ENCODE results near the gene OXTR. TPM values are rescaled to one million over a fixed set of nuclear protein-coding genes. Genes with fewer than 3 reads are reported as not detected.

Gene OXTR
- total RNA-seq, 1 experiment from 2014 or later = 4.6 TPM

DNA sequence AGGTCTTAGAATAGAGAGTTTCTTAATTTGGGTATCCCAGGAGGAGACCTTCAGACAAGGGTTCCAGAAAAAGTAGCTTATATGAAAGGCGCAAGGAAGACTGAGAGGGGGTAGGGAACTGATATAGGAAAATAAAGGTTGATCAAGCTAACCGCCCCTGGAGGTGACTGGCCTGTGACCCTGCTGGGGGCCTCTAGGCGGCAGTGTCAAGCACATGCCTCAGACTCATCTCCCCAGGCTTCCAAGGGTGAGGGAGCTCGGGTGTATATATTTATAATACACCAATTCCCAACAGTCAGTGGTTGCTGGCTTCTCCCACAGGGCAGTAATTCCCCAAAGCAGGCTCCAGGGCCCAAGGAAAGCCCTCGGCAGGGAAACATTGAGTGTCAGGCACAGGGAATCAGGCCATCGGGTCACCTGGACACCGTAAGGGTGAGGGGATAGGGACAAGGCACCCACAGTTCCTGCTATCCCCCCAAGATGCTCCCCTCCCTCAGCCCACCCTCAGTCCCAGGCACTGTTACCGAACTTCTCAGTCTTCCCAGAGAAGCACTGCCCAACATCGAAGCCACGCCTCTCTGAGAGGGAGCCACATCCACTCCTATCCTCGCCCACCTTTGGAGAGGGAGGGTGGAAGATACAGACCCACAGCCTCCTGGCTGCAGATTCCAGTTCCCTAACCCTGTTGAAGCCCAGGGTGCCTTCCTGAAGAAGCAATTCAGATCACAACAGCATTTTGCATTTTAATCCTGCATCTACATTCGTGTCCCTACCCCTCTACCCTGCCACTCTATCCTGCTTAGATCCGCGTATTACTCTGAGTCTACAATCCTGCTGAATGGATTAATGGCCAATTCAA, 55.3 kb downstream of the OXTR start:
- H3K4me1 Mint-ChIP-seq (ENCODE audit: low read depth, unreplicated experiment) = no peaks in the 10 kb centered on the region
- no TSS peak for BruUV-seq (replicated peaks)
- peak; percentile 25 to 37 for TF ChIP-seq CTCF (IDR thresholded peaks at IDR 0.05; ENCODE audit: insufficient read depth in 1 of 2, low read depth in 1 of 2, low read length in 1 of 2, severe bottlenecking in 1 of 2, unreplicated experiment in 1 of 2)
- H3K27ac Mint-ChIP-seq (ENCODE audit: unreplicated experiment) = no peak overlapping the region
- H3K36me3 Mint-ChIP-seq (ENCODE audit: insufficient read depth, unreplicated experiment) = no peaks in the 10 kb centered on the region
- no peak overlapping the region for H3K4me3 Mint-ChIP-seq (ENCODE audit: unreplicated experiment)
- no peaks in the 10 kb centered on the region for H3K36me3 ChIP-seq (ENCODE audit: control insufficient read depth, insufficient read depth, low read length)
- no peaks in the 10 kb centered on the region for H3K27me3 ChIP-seq (replicated peaks; ENCODE audit: control insufficient read depth, insufficient read depth, low read length)
- DNase-seq = peak in 1 of 2 experiments; percentile 24
- H3K9me3 ChIP-seq = no peaks in the 10 kb centered on the region
- H3K27me3 Mint-ChIP-seq (ENCODE audit: insufficient read depth, unreplicated experiment) = no peaks in the 10 kb centered on the region
- ChIA-PET POLR2A (no interaction called here), CTCF (interaction anchor here (0.6 kb wide), 1 partner anchor 47 kb away, joined by 3 read pairs; no protein-coding TSS in a partner anchor)
- no peak overlapping the region for H3K4me3 ChIP-seq (ENCODE audit: low read depth, low read length)
- intact Hi-C loops (cut with micrococcal nuclease; ENCODE audit: unreplicated experiment) = loop anchor here (1.0 kb wide), 1 partner anchor 51 kb away; no protein-coding TSS in a partner anchor
- H3K9me3 Mint-ChIP-seq (ENCODE audit: unreplicated experiment) = no peaks in the 10 kb centered on the region
- no peaks in the 10 kb centered on the region for H3K4me1 ChIP-seq

- Mint-ChIP-seq H3K27me3 (ENCODE audit: insufficient read depth, unreplicated experiment) (no peaks in the 10 kb centered on the region), H3K36me3 (ENCODE audit: insufficient read depth, unreplicated experiment) (no peaks in the 10 kb centered on the region), H3K27ac (ENCODE audit: unreplicated experiment) (no peak overlapping the region), H3K9me3 (ENCODE audit: unreplicated experiment) (no peaks in the 10 kb centered on the region), H3K4me3 (ENCODE audit: unreplicated experiment) (no peak overlapping the region), H3K4me1 (ENCODE audit: low read depth, unreplicated experiment) (no peaks in the 10 kb centered on the region)
- no peak for TF ChIP-seq CTCF (IDR thresholded peaks at IDR 0.05; ENCODE audit: insufficient read depth in 1 of 2, low read depth in 1 of 2, low read length in 1 of 2, severe bottlenecking in 1 of 2, unreplicated experiment in 1 of 2)
- no peak for DNase-seq
- POLR2A ChIA-PET = no interaction called here
- Histone ChIP-seq H3K4me1 (no peaks in the 10 kb centered on the region), H3K4me3 (ENCODE audit: low read depth, low read length) (no peak overlapping the region), H3K27me3 (replicated peaks; ENCODE audit: control insufficient read depth, insufficient read depth, low read length) (no peaks in the 10 kb centered on the region), H3K36me3 (ENCODE audit: control insufficient read depth, insufficient read depth, low read length) (no peaks in the 10 kb centered on the region), H3K9me3 (no peaks in the 10 kb centered on the region)
- BruUV-seq (replicated peaks) = no TSS peak
- CTCF ChIA-PET = interaction anchor here (0.6 to 1.4 kb wide), 2 partner anchors 28 to 60 kb away, joined by 3 to 6 read pairs; no protein-coding TSS in a partner anchor
- intact Hi-C loops (cut with micrococcal nuclease; ENCODE audit: unreplicated experiment) = no loop called here
These were observed 56.5 kb downstream of the OXTR start for GRCh38 chr3:8712908-8713255.

DNA sequence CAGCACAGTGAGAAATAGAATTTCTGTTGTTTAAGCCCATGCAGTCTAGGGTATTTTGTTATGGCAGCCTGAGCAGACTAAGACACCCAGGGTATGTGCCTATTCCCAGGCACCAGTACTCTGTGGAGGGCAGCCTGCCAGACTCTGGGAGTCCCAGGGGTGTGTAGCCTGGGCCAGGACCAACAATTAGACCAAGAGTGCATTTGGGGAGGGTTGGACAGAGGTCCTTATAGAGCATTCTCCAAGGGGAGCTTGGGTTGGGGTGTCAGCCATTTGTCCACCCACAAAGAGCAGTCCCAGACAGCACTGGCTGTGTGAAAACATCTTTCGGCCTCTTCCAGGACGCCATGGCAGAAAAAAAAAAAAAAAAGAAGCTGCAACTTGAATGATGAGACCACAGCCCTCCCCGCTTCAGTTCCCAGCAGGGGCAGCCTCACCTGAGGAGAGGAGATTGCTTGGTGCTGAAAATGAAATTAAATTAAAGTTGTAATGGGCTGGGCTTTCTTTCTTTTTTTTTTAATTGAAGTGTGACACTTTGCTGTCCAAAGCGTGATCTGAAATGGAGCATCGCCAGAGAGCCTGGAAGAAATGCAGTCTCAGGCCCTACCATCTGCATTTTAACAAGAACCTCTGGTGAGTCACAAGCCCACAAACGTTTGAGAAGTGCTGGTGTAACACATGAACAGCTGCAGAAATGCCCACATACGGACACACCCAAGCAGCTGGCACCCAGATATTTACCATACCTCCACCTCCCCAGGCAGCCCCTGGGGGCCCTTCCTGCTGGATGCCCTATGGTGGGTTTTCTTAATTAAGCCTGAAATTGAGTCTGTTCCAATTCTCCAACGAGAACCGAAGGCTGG, 57.1 kb downstream of the OXTR start:
- TF ChIP-seq CTCF (IDR thresholded peaks at IDR 0.05; ENCODE audit: insufficient read depth in 1 of 2, low read depth in 1 of 2, low read length in 1 of 2, severe bottlenecking in 1 of 2, unreplicated experiment in 1 of 2) = no peak
- no TSS peak for BruUV-seq (replicated peaks)

More for the DNA sequence above, 57.1 kb downstream of the OXTR start:
- Mint-ChIP-seq H3K9me3 (ENCODE audit: unreplicated experiment) (no peaks in the 10 kb centered on the region), H3K36me3 (ENCODE audit: insufficient read depth, unreplicated experiment) (no peaks in the 10 kb centered on the region), H3K27ac (ENCODE audit: unreplicated experiment) (no peak overlapping the region), H3K4me1 (ENCODE audit: low read depth, unreplicated experiment) (no peaks in the 10 kb centered on the region), H3K27me3 (ENCODE audit: insufficient read depth, unreplicated experiment) (no peaks in the 10 kb centered on the region), H3K4me3 (ENCODE audit: unreplicated experiment) (no peak overlapping the region)
- DNase-seq = no peak
- no peak overlapping the region for H3K4me3 ChIP-seq (ENCODE audit: low read depth, low read length)
- no peaks in the 10 kb centered on the region for H3K27me3 ChIP-seq (replicated peaks; ENCODE audit: control insufficient read depth, insufficient read depth, low read length)
- POLR2A ChIA-PET = no interaction called here
- intact Hi-C loops (cut with micrococcal nuclease; ENCODE audit: unreplicated experiment) = no loop called here
- CTCF ChIA-PET = interaction anchor here (0.6 to 1.4 kb wide), 2 partner anchors 29 to 60 kb away, joined by 3 to 6 read pairs; no protein-coding TSS in a partner anchor
- no peaks in the 10 kb centered on the region for H3K4me1 ChIP-seq
- no peaks in the 10 kb centered on the region for H3K36me3 ChIP-seq (ENCODE audit: control insufficient read depth, insufficient read depth, low read length)
- H3K9me3 ChIP-seq = no peaks in the 10 kb centered on the region
